Measurements from ENCODE around the gene CHMP2A. TPM values are rescaled to one million over a fixed set of nuclear protein-coding genes. Genes with fewer than 3 reads are reported as not detected.

Gene CHMP2A
- total RNA-seq, 1 experiment from 2014 or later, result 109 TPM

DNA sequence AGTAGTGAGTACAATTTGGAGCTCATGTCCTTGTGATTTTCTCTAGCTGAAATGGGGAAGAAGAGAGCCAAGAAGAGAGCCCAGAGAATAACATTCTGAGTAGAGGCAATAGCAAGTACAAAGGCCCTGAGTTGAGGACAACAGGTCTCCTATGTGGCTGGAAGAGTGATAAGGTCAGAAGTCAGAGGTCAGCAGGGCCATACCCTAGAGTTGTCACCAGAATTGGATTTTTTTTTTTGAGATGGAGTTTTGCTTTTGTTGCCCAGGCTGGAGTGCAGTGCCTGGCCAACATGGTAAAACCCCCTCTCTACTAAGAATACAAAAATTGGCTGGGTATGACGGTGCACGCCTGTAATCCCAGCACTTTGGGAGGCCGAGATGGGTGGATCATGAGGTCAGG lies 19.0 kb downstream of the CHMP2A start:
- no peak overlapping the region for H3K27ac Mint-ChIP-seq
- H3K36me3 Mint-ChIP-seq, result no peaks in the 10 kb centered on the region
- ChIA-PET CTCF (no interaction called here), POLR2A (interaction anchor here (1.0 kb wide), 1 partner anchor 16 kb away, joined by 3 read pairs; the partner anchor contains the start of gene ZBTB45)
- TF ChIP-seq, protein P1, sequence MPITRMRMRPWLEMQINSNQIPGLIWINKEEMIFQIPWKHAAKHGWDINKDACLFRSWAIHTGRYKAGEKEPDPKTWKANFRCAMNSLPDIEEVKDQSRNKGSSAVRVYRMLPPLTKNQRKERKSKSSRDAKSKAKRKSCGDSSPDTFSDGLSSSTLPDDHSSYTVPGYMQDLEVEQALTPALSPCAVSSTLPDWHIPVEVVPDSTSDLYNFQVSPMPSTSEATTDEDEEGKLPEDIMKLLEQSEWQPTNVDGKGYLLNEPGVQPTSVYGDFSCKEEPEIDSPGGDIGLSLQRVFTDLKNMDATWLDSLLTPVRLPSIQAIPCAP (CRISPR knock-in tag; IDR thresholded peaks at IDR 0.05), result no peak
- TF ChIP-seq, protein P2, sequence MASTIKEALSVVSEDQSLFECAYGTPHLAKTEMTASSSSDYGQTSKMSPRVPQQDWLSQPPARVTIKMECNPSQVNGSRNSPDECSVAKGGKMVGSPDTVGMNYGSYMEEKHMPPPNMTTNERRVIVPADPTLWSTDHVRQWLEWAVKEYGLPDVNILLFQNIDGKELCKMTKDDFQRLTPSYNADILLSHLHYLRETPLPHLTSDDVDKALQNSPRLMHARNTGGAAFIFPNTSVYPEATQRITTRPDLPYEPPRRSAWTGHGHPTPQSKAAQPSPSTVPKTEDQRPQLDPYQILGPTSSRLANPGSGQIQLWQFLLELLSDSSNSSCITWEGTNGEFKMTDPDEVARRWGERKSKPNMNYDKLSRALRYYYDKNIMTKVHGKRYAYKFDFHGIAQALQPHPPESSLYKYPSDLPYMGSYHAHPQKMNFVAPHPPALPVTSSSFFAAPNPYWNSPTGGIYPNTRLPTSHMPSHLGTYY (CRISPR knock-in tag; IDR thresholded peaks at IDR 0.05), result no peak
- TF ChIP-seq FOXK1 (CRISPR knock-in tag; IDR thresholded peaks at IDR 0.05) (no peak), SP1 (CRISPR knock-in tag; conservative IDR thresholded peaks at IDR 0.05) (no peak), EMX1 (CRISPR knock-in tag; IDR thresholded peaks at IDR 0.05) (no peak), ZNF416 (CRISPR knock-in tag; IDR thresholded peaks at IDR 0.05) (no peak), NFATC4 (CRISPR knock-in tag; IDR thresholded peaks at IDR 0.05) (no peak), ZNF138 (CRISPR knock-in tag; conservative IDR thresholded peaks at IDR 0.05) (no peak), NR3C1 (CRISPR knock-in tag; conservative IDR thresholded peaks at IDR 0.05; ENCODE audit: low read depth) (no peak), GTF2I (CRISPR knock-in tag; conservative IDR thresholded peaks at IDR 0.05) (no peak), TEAD4 (CRISPR knock-in tag; IDR thresholded peaks at IDR 0.05) (no peak)
- TF ChIP-seq, protein P3, sequence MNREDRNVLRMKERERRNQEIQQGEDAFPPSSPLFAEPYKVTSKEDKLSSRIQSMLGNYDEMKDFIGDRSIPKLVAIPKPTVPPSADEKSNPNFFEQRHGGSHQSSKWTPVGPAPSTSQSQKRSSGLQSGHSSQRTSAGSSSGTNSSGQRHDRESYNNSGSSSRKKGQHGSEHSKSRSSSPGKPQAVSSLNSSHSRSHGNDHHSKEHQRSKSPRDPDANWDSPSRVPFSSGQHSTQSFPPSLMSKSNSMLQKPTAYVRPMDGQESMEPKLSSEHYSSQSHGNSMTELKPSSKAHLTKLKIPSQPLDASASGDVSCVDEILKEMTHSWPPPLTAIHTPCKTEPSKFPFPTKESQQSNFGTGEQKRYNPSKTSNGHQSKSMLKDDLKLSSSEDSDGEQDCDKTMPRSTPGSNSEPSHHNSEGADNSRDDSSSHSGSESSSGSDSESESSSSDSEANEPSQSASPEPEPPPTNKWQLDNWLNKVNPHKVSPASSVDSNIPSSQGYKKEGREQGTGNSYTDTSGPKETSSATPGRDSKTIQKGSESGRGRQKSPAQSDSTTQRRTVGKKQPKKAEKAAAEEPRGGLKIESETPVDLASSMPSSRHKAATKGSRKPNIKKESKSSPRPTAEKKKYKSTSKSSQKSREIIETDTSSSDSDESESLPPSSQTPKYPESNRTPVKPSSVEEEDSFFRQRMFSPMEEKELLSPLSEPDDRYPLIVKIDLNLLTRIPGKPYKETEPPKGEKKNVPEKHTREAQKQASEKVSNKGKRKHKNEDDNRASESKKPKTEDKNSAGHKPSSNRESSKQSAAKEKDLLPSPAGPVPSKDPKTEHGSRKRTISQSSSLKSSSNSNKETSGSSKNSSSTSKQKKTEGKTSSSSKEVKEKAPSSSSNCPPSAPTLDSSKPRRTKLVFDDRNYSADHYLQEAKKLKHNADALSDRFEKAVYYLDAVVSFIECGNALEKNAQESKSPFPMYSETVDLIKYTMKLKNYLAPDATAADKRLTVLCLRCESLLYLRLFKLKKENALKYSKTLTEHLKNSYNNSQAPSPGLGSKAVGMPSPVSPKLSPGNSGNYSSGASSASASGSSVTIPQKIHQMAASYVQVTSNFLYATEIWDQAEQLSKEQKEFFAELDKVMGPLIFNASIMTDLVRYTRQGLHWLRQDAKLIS (CRISPR knock-in tag; IDR thresholded peaks at IDR 0.05; ENCODE audit: borderline replicate concordance), result no peak
- TF ChIP-seq, protein P4, sequence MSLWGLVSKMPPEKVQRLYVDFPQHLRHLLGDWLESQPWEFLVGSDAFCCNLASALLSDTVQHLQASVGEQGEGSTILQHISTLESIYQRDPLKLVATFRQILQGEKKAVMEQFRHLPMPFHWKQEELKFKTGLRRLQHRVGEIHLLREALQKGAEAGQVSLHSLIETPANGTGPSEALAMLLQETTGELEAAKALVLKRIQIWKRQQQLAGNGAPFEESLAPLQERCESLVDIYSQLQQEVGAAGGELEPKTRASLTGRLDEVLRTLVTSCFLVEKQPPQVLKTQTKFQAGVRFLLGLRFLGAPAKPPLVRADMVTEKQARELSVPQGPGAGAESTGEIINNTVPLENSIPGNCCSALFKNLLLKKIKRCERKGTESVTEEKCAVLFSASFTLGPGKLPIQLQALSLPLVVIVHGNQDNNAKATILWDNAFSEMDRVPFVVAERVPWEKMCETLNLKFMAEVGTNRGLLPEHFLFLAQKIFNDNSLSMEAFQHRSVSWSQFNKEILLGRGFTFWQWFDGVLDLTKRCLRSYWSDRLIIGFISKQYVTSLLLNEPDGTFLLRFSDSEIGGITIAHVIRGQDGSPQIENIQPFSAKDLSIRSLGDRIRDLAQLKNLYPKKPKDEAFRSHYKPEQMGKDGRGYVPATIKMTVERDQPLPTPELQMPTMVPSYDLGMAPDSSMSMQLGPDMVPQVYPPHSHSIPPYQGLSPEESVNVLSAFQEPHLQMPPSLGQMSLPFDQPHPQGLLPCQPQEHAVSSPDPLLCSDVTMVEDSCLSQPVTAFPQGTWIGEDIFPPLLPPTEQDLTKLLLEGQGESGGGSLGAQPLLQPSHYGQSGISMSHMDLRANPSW (CRISPR knock-in tag; conservative IDR thresholded peaks at IDR 0.05; ENCODE audit: low read depth), result no peak
- TF ChIP-seq, protein P5, sequence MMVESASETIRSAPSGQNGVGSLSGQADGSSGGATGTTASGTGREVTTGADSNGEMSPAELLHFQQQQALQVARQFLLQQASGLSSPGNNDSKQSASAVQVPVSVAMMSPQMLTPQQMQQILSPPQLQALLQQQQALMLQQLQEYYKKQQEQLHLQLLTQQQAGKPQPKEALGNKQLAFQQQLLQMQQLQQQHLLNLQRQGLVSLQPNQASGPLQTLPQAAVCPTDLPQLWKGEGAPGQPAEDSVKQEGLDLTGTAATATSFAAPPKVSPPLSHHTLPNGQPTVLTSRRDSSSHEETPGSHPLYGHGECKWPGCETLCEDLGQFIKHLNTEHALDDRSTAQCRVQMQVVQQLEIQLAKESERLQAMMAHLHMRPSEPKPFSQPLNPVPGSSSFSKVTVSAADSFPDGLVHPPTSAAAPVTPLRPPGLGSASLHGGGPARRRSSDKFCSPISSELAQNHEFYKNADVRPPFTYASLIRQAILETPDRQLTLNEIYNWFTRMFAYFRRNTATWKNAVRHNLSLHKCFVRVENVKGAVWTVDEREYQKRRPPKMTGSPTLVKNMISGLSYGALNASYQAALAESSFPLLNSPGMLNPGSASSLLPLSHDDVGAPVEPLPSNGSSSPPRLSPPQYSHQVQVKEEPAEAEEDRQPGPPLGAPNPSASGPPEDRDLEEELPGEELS (CRISPR knock-in tag; IDR thresholded peaks at IDR 0.05), result no peak
- H3K4me3 Mint-ChIP-seq, result no peak overlapping the region
- ATAC-seq (no peak), DNase-seq (ENCODE audit: low spot score) (no peak)
- peaks cover 57% of the 10 kb centered on the region for H3K27me3 Mint-ChIP-seq (ENCODE audit: low read depth)
- H3K4me1 Mint-ChIP-seq, result peaks cover 8% of the 10 kb centered on the region
- no peaks in the 10 kb centered on the region for H3K9me3 Mint-ChIP-seq
